H1 (cell line): ENCODE data around the gene TSHZ2. TPM values are rescaled to one million over a fixed set of nuclear protein-coding genes. Genes with fewer than 3 reads are reported as not detected.

Source experiments
- CTCF ChIA-PET: fragments of 300-600 bp; sonication (Branson Sonifier 250); formaldehyde crosslinking; loops from one replicate; lab custom pipeline; 2021; ENCODE audit not compliant: partially characterized antibody; lab: Charles Lee
- POLR2A ChIA-PET: fragments of 300-600 bp; sonication (Branson Sonifier 250); formaldehyde crosslinking; loops from one replicate; lab custom pipeline; 2021; ENCODE audit warnings: inconsistent platforms; ENCODE audit not compliant: partially characterized antibody; lab: Charles Lee
- DNase-seq, 2 experiments: peaks; one replicate each; pipeline versions ENCODE4 v3.0.0 to v3.0.0-alpha.2; 2010 to 2022; ENCODE audit warnings: low spot score in 2 of 2, low read depth in 1 of 2, mixed read lengths in 1 of 2
- FAIRE-seq: peaks from 2 replicates; lab custom pipeline; 2011; peaks lifted over from hg19 to GRCh38; lab: Jason Lieb, UNC
- H2AFZ ChIP-seq: 2 replicates; pipeline ENCODE4 v1.8.1; 2012; ENCODE audit warnings: low read length, inconsistent platforms
- H2AK5ac ChIP-seq: 2 replicates; pipeline ENCODE4 v1.6.1; 2013; ENCODE audit warnings: low read depth, low read length
- H2BK120ac ChIP-seq: replicated peaks from 2 replicates; pipeline ENCODE3; 2013; ENCODE audit warnings: low read depth, low read length, inconsistent platforms
- H2BK12ac ChIP-seq: 2 replicates; pipeline ENCODE4 v1.6.1; 2013; ENCODE audit warnings: low read depth, low read length
- H2BK15ac ChIP-seq: 2 replicates; pipeline ENCODE4 v1.6.1; 2013; ENCODE audit warnings: low read length
- H2BK20ac ChIP-seq: 2 replicates; pipeline ENCODE4 v1.6.1; 2013; ENCODE audit warnings: low read length
- H2BK5ac ChIP-seq: 2 replicates; pipeline ENCODE4 v1.6.1; 2013; ENCODE audit warnings: low read depth, low read length
- H3K14ac ChIP-seq: 2 replicates; pipeline ENCODE4 v1.6.1; 2013; ENCODE audit warnings: inconsistent platforms; ENCODE audit not compliant: insufficient read length
- H3K18ac ChIP-seq: 2 replicates; pipeline ENCODE4 v1.6.1; 2013; ENCODE audit warnings: low read length; ENCODE audit errors: extremely low read depth
- H3K23ac ChIP-seq: 2 replicates; pipeline ENCODE4 v1.6.1; 2013; ENCODE audit warnings: inconsistent platforms; ENCODE audit not compliant: insufficient read length
- H3K23me2 ChIP-seq: 2 replicates; pipeline ENCODE4 v1.6.1; 2013; ENCODE audit warnings: low read depth, low read length
- H3K27ac ChIP-seq: 2 replicates; pipeline ENCODE4 v1.6.1; 2011; ENCODE audit warnings: low read depth, low read length, inconsistent platforms
- H3K27me3 ChIP-seq, 4 experiments: replicated peaks in 1 of 4; 1 replicate in 1 of 4; 2 replicates in 3 of 4; pipeline versions ENCODE4 v1.6.1 to v1.8.1; 2011 to 2013; ENCODE audit warnings: low read length in 3 of 4, mild to moderate bottlenecking in 3 of 4, inconsistent platforms in 2 of 4, mixed read lengths in 2 of 4, moderate library complexity in 1 of 4; ENCODE audit not compliant: control insufficient read depth in 3 of 4, insufficient read depth in 3 of 4; ENCODE audit errors: extremely low read depth in 1 of 4
- H3K36me3 ChIP-seq, 4 experiments: 2 replicates each; pipeline versions ENCODE4 v1.6.1 to v1.8.1; 2011 to 2013; ENCODE audit warnings: mild to moderate bottlenecking in 4 of 4, low read length in 3 of 4, moderate library complexity in 2 of 4, control low read depth in 1 of 4, inconsistent platforms in 1 of 4; ENCODE audit not compliant: insufficient read depth in 4 of 4, control insufficient read depth in 2 of 4
- H3K4ac ChIP-seq: replicated peaks from 2 replicates; pipeline ENCODE3; 2013; ENCODE audit warnings: low read length, low read depth, mixed read lengths, inconsistent platforms; ENCODE audit not compliant: insufficient read length
- H3K4me1 ChIP-seq, 4 experiments: replicated peaks in 1 of 4; 1 replicate in 1 of 4; 2 replicates in 3 of 4; pipeline versions ENCODE4 v1.6.1 to v1.8.1; 2011 to 2013; ENCODE audit warnings: low read length in 3 of 4, inconsistent platforms in 2 of 4, mixed read lengths in 1 of 4; ENCODE audit not compliant: insufficient read depth in 4 of 4, control insufficient read depth in 3 of 4
- H3K4me2 ChIP-seq, 2 experiments: 2 replicates each; pipeline versions ENCODE4 v1.6.1 to v1.8.1; 2011 to 2013; ENCODE audit warnings: low read depth in 2 of 2, low read length in 2 of 2, control low read depth in 1 of 2, inconsistent platforms in 1 of 2, mild to moderate bottlenecking in 1 of 2; ENCODE audit not compliant: insufficient read depth in 1 of 2
- H3K4me3 ChIP-seq, 4 experiments: fragments of 200-600, 300-600 bp in 1 of 4; sonication (generic), shearing (Covaris generic), sonication (Bioruptor Twin) in 1 of 4; 2 replicates each; pipeline versions ENCODE4 v1.5.1 to v1.8.1; 2011 to 2016; ENCODE audit warnings: low read length in 4 of 4, low read depth in 3 of 4, control low read depth in 2 of 4, inconsistent platforms in 2 of 4, mild to moderate bottlenecking in 2 of 4, mixed read lengths in 1 of 4, moderate library complexity in 1 of 4; ENCODE audit not compliant: insufficient read depth in 2 of 4; ENCODE audit errors: extremely low read depth in 1 of 4
- H3K56ac ChIP-seq: replicated peaks from 2 replicates; pipeline ENCODE3; 2013; ENCODE audit warnings: low read depth, mild to moderate bottlenecking, mixed read lengths, low read length, inconsistent platforms; ENCODE audit not compliant: insufficient read length
- H3K79me1 ChIP-seq: 2 replicates; pipeline ENCODE4 v1.6.1; 2013; ENCODE audit warnings: low read depth, low read length, control low read depth
- H3K79me2 ChIP-seq, 2 experiments: 2 replicates each; pipeline versions ENCODE4 v1.6.1 to v1.8.1; 2012 to 2013; ENCODE audit warnings: low read length in 2 of 2, mild to moderate bottlenecking in 2 of 2, inconsistent platforms in 1 of 2; ENCODE audit not compliant: insufficient read depth in 2 of 2, control insufficient read depth in 1 of 2
- H3K9ac ChIP-seq, 4 experiments: replicated peaks in 1 of 4; 1 replicate in 1 of 4; 2 replicates in 3 of 4; pipeline versions ENCODE4 v1.6.1 to v1.8.1; 2011 to 2013; ENCODE audit warnings: low read depth in 3 of 4, low read length in 3 of 4, control low read depth in 2 of 4, mild to moderate bottlenecking in 2 of 4, moderate library complexity in 2 of 4, inconsistent platforms in 1 of 4; ENCODE audit errors: extremely low read depth in 1 of 4
- H3K9me3 ChIP-seq, 2 experiments: 2 replicates each; pipeline versions ENCODE4 v1.6.1 to v1.8.1; 2012 to 2013; ENCODE audit warnings: mild to moderate bottlenecking in 2 of 2, moderate library complexity in 2 of 2, control low read depth in 1 of 2, inconsistent platforms in 1 of 2, low read depth in 1 of 2, low read length in 1 of 2, mixed read lengths in 1 of 2; ENCODE audit not compliant: insufficient read depth in 2 of 2
- H4K20me1 ChIP-seq, 2 experiments: replicated peaks in 1 of 2; 2 replicates each; pipeline versions ENCODE3 to v1.8.1; 2011 to 2013; ENCODE audit warnings: inconsistent platforms in 2 of 2, low read length in 2 of 2, mild to moderate bottlenecking in 1 of 2; ENCODE audit not compliant: insufficient read depth in 2 of 2, control insufficient read depth in 1 of 2
- H4K5ac ChIP-seq: 2 replicates; pipeline ENCODE4 v1.6.1; 2013; ENCODE audit warnings: low read length, low read depth, mixed read lengths, inconsistent platforms; ENCODE audit not compliant: insufficient read length
- H4K8ac ChIP-seq: 2 replicates; pipeline ENCODE4 v1.8.0; 2013; ENCODE audit warnings: mild to moderate bottlenecking, moderate library complexity, low read length, inconsistent platforms; ENCODE audit not compliant: insufficient read depth; ENCODE audit errors: extremely low read depth
- H4K91ac ChIP-seq: replicated peaks from 2 replicates; pipeline ENCODE3; 2013; ENCODE audit warnings: low read length, mixed read lengths, inconsistent platforms; ENCODE audit not compliant: insufficient read length
- CEBPB ChIP-seq: IDR thresholded peaks from 2 replicates; pipeline ENCODE4 v1.6.1; 2012; ENCODE audit warnings: low read depth, low read length
- SRF ChIP-seq: IDR thresholded peaks from 2 replicates; pipeline ENCODE4 v1.6.1; 2011; ENCODE audit warnings: mild to moderate bottlenecking, low read depth, low read length, moderate library complexity
- WGBS, 2 experiments: shearing (Covaris generic) in 1 of 2; methylation state at CpG; one replicate each; pipeline versions ENCODE4 v1.1.6 to v1.1.7; 2013 to 2015; ENCODE audit warnings: low lambda C conversion rate in 2 of 2, mixed read lengths in 2 of 2, inconsistent platforms in 1 of 2, low coverage in 1 of 2, missing lambda C conversion rate in 1 of 2; ENCODE audit not compliant: insufficient replicate concordance in 2 of 2, insufficient coverage in 1 of 2, insufficient read length in 1 of 2; ENCODE audit errors: extremely low coverage in 1 of 2, missing lambda C conversion rate in 1 of 2; 5-methylcytosine and 5-hydroxymethylcytosine counted together
- polyA plus RNA-seq, 7 experiments: library from polyadenylated mRNA; depleted of rRNA in 3 of 7; stranded (reverse) in 5 of 7; unstranded in 2 of 7; fragments of >200 nt in 5 of 7; fragments of 200-250 nt in 2 of 7; gene quantifications; 1 replicate in 5 of 7; 2 replicates in 1 of 7; 4 replicates in 1 of 7; pipeline versions ENCODE4 v1.2.1 to v1.2.3, GENCODE V29; 2011 to 2013; ENCODE audit warnings: missing spikeins in 2 of 7, mixed read lengths in 2 of 7
- total RNA-seq: library from RNA; stranded (reverse); fragmentation: NEBNext Ultra II Directional; extraction: Animal tissue kit (Norgen Biotek cat#: 25700); gene quantifications from 2 replicates; pipeline ENCODE4 v1.2.1, GENCODE V29; 2021

TSHZ2 gene
- total and polyA plus RNA-seq, 2 of the 8 experiments (the other 6 are each of a cell fraction or from before 2014, with no cell fraction given), result 0.14 to 0.30 TPM

DNA sequence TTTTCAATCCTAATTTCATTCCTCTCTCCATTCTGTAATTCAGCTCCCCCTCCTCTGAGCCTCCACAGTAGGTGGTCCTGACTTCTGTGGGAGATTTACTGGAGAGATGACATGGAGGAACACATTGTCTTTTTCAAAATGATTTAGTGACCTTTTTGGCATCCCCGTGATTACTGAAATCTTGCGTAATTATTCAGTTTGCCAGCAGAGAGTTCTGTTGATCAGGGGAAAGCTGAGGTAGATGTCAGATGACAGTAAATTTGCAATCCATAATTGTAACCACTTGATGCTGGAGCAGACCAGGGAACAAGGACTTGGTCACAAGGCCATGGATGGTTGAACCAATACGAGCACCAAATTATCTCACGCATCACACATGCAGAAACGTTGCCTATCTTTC lies 302.2 kb downstream of the TSHZ2 start:
- Histone ChIP-seq H3K9ac (no peak overlapping the region), H2BK12ac (no peak overlapping the region), H3K4ac (no peak overlapping the region), H3K27ac (no peak overlapping the region), H2BK120ac (no peak overlapping the region), H3K79me2 (no peaks in the 10 kb centered on the region), H3K14ac (no peak overlapping the region), H4K20me1 (no peaks in the 10 kb centered on the region), H3K27me3 (no peaks in the 10 kb centered on the region), H2AK5ac (no peak overlapping the region), H4K91ac (no peak overlapping the region), H3K9me3 (no peaks in the 10 kb centered on the region), H3K4me2 (no peak overlapping the region), H3K18ac (no peak overlapping the region), H2BK15ac (no peak overlapping the region), H4K8ac (no peak overlapping the region), H3K4me1 (no peaks in the 10 kb centered on the region), H3K36me3 (no peaks in the 10 kb centered on the region), H2BK20ac (no peak overlapping the region), H4K5ac (no peak overlapping the region), H3K56ac (no peak overlapping the region), H3K23ac (no peak overlapping the region), H3K4me3 (no peak overlapping the region), H2AFZ (no peak overlapping the region), H3K23me2 (no peaks in the 10 kb centered on the region), H3K79me1 (no peaks in the 10 kb centered on the region), H2BK5ac (no peak overlapping the region)
- no peak for FAIRE-seq
- TF ChIP-seq SRF (no peak), CEBPB (peak; percentile 42)
- ChIA-PET POLR2A (no interaction called here), CTCF (interaction anchor here (0.6 to 0.8 kb wide), 3 partner anchors 54 to 586 kb away, joined by 3 read pairs; no protein-coding TSS in a partner anchor)
- no peak for DNase-seq
- 93% methylated on average over 5 of the region's 5 CpGs; no CpG with 5 or more reads in 1 of the 2 experiments for WGBS, 2 experiments
